Mesenchymal stem cell (in vitro differentiated cells and primary cell): Measurements from ENCODE around the gene IFNAR1.

Experiments
- DNase-seq: peaks from one replicate; pipeline ENCODE4 v3.0.0-alpha.2; 2013
- H2AFZ ChIP-seq: one replicate; pipeline ENCODE4 v1.6.1; 2013; ENCODE audit warnings: low read depth, mild to moderate bottlenecking, control low read depth, inconsistent platforms, low read length, moderate library complexity
- H2AK5ac ChIP-seq: 2 replicates; pipeline ENCODE4 v1.6.1; 2013; ENCODE audit warnings: low read length, moderate library complexity, mild to moderate bottlenecking, inconsistent platforms; ENCODE audit not compliant: severe bottlenecking
- H2BK120ac ChIP-seq: one replicate; pipeline ENCODE4 v1.6.1; 2013; ENCODE audit warnings: low read depth, mild to moderate bottlenecking, inconsistent platforms, low read length, moderate library complexity
- H2BK12ac ChIP-seq, 2 experiments: one replicate each; pipeline ENCODE4 v1.6.1; 2013; ENCODE audit warnings: inconsistent platforms in 2 of 2, low read length in 2 of 2, mild to moderate bottlenecking in 2 of 2, moderate library complexity in 2 of 2, control low read depth in 1 of 2
- H2BK15ac ChIP-seq: one replicate; pipeline ENCODE4 v1.6.1; 2013; ENCODE audit warnings: mild to moderate bottlenecking, low read depth, inconsistent platforms; ENCODE audit not compliant: poor library complexity, severe bottlenecking
- H2BK5ac ChIP-seq: 2 replicates; pipeline ENCODE4 v1.6.1; 2013; ENCODE audit warnings: low read depth, mild to moderate bottlenecking, low read length, control low read depth, inconsistent platforms; ENCODE audit not compliant: poor library complexity, severe bottlenecking
- H3K14ac ChIP-seq, 2 experiments: one replicate each; pipeline ENCODE4 v1.6.1; 2013; ENCODE audit warnings: inconsistent platforms in 2 of 2, low read length in 2 of 2, control low read depth in 1 of 2, mild to moderate bottlenecking in 1 of 2, moderate library complexity in 1 of 2
- H3K18ac ChIP-seq, 2 experiments: one replicate each; pipeline ENCODE4 v1.6.1; 2013; ENCODE audit warnings: inconsistent platforms in 2 of 2, low read length in 2 of 2, control low read depth in 1 of 2, low read depth in 1 of 2, mild to moderate bottlenecking in 1 of 2
- H3K23ac ChIP-seq, 2 experiments: one replicate each; pipeline ENCODE4 v1.6.1; 2013; ENCODE audit warnings: inconsistent platforms in 2 of 2, low read length in 2 of 2, mild to moderate bottlenecking in 2 of 2, moderate library complexity in 2 of 2, control low read depth in 1 of 2
- H3K27ac ChIP-seq: 2 replicates; pipeline ENCODE4 v1.5.1; 2013; ENCODE audit warnings: mild to moderate bottlenecking, moderate library complexity, low read length, control low read depth, inconsistent platforms; ENCODE audit not compliant: poor library complexity, severe bottlenecking
- H3K27me3 ChIP-seq, 2 experiments: 2 replicates each; pipeline versions ENCODE4 v1.6.1 to v1.7.0; 2013; ENCODE audit warnings: low read length in 2 of 2, mild to moderate bottlenecking in 2 of 2, moderate library complexity in 2 of 2, control low read depth in 1 of 2, inconsistent platforms in 1 of 2; ENCODE audit not compliant: control insufficient read depth in 1 of 2, insufficient read depth in 1 of 2
- H3K36me3 ChIP-seq, 2 experiments: 2 replicates each; pipeline versions ENCODE4 v1.6.1 to v1.7.0; 2013; ENCODE audit warnings: low read length in 2 of 2, control low read depth in 1 of 2, inconsistent platforms in 1 of 2, low read depth in 1 of 2, mild to moderate bottlenecking in 1 of 2; ENCODE audit not compliant: insufficient read depth in 2 of 2, control insufficient read depth in 1 of 2
- H3K4ac ChIP-seq, 2 experiments: one replicate each; pipeline ENCODE4 v1.6.1; 2013; ENCODE audit warnings: inconsistent platforms in 2 of 2, low read length in 2 of 2, mild to moderate bottlenecking in 2 of 2, moderate library complexity in 2 of 2, control low read depth in 1 of 2, low read depth in 1 of 2
- H3K4me1 ChIP-seq: 2 replicates; pipeline ENCODE4 v1.6.1; 2013; ENCODE audit warnings: low read depth, low read length, control low read depth; ENCODE audit not compliant: control insufficient read depth, insufficient read depth
- H3K4me2 ChIP-seq: 2 replicates; pipeline ENCODE4 v1.6.1; 2013; ENCODE audit warnings: low read length, mild to moderate bottlenecking, inconsistent platforms; ENCODE audit not compliant: poor library complexity, severe bottlenecking
- H3K4me3 ChIP-seq, 2 experiments: 2 replicates each; pipeline versions ENCODE4 v1.5.1 to v1.7.0; 2013; ENCODE audit warnings: low read length in 2 of 2, mild to moderate bottlenecking in 2 of 2, control low read depth in 1 of 2, low read depth in 1 of 2; ENCODE audit not compliant: insufficient read depth in 1 of 2
- H3K79me1 ChIP-seq: replicated peaks from 2 replicates; pipeline ENCODE4 v1.6.1; 2013; ENCODE audit warnings: mild to moderate bottlenecking, control low read depth, low read length, inconsistent platforms; ENCODE audit not compliant: poor library complexity, severe bottlenecking
- H3K9ac ChIP-seq: 2 replicates; pipeline ENCODE4 v1.7.0; 2013; ENCODE audit warnings: mild to moderate bottlenecking, low read length, moderate library complexity
- H3K9me3 ChIP-seq: 2 replicates; pipeline ENCODE4 v1.7.0; 2013; ENCODE audit warnings: mild to moderate bottlenecking, low read length; ENCODE audit not compliant: control insufficient read depth
- H4K8ac ChIP-seq: one replicate; pipeline ENCODE4 v1.6.1; 2013; ENCODE audit warnings: inconsistent platforms, mild to moderate bottlenecking, low read length, moderate library complexity
- H4K91ac ChIP-seq: one replicate; pipeline ENCODE4 v1.6.1; 2013; ENCODE audit warnings: mild to moderate bottlenecking, low read length, inconsistent platforms
- WGBS: methylation state at CpG from one replicate; pipeline ENCODE4 v1.1.7; 2013; ENCODE audit warnings: mixed read lengths; 5-methylcytosine and 5-hydroxymethylcytosine counted together

IFNAR1 gene

GRCh38 chr21:33396436-33396835 is 71.7 kb downstream of the IFNAR1 start:
- Histone ChIP-seq H3K9ac (peak overlapping the region; percentile 11), H4K91ac (no peak overlapping the region), H3K4me2 (no peak overlapping the region), H3K79me1 (no peaks in the 10 kb centered on the region), H3K27me3 (peaks cover 0 to 14% of the 10 kb centered on the region in 2 experiments), H2BK15ac (peak overlapping the region; percentile 36), H2BK12ac (no peak overlapping the region), H3K4me1 (peaks cover 12% of the 10 kb centered on the region), H3K23ac (no peak overlapping the region), H2BK120ac (no peak overlapping the region), H3K14ac (no peak overlapping the region), H2AFZ (no peak overlapping the region), H3K4me3 (no peak overlapping the region), H3K36me3 (no peaks in the 10 kb centered on the region), H2BK5ac (no peak overlapping the region), H3K9me3 (no peaks in the 10 kb centered on the region), H3K18ac (no peak overlapping the region), H4K8ac (no peak overlapping the region), H2AK5ac (no peak overlapping the region), H3K27ac (no peak overlapping the region), H3K4ac (no peak overlapping the region)
- WGBS: 96% methylated on average over 6 of the region's 6 CpGs
- DNase-seq: no peak

- H3K9ac ChIP-seq: peak overlapping the region; percentile 15
- H2AFZ ChIP-seq: no peak overlapping the region
- H4K8ac ChIP-seq: no peak overlapping the region
- no peak overlapping the region for H3K18ac ChIP-seq
- peaks cover 0 to 14% of the 10 kb centered on the region in 2 experiments for H3K27me3 ChIP-seq
- DNase-seq: peak; percentile 77
- H3K14ac ChIP-seq: no peak overlapping the region
- H3K4me3 ChIP-seq: no peak overlapping the region
- no peaks in the 10 kb centered on the region for H3K9me3 ChIP-seq
- H2AK5ac ChIP-seq: no peak overlapping the region
- no peak overlapping the region for H2BK12ac ChIP-seq
- H3K36me3 ChIP-seq: no peaks in the 10 kb centered on the region
- H3K4me2 ChIP-seq: no peak overlapping the region
- H2BK120ac ChIP-seq: no peak overlapping the region
- H3K4me1 ChIP-seq: peaks cover 12% of the 10 kb centered on the region
- no peak overlapping the region for H2BK5ac ChIP-seq
- H3K4ac ChIP-seq: no peak overlapping the region
- WGBS: 81% methylated on average over 5 of the region's 5 CpGs
- H3K23ac ChIP-seq: no peak overlapping the region
- H3K79me1 ChIP-seq: no peaks in the 10 kb centered on the region
- no peak overlapping the region for H4K91ac ChIP-seq
- H3K27ac ChIP-seq: no peak overlapping the region
- H2BK15ac ChIP-seq: no peak overlapping the region
Measured at GRCh38 chr21:33396951-33397350, 72.2 kb downstream of the IFNAR1 start.

- peaks cover 0 to 9% of the 10 kb centered on the region in 2 experiments for H3K27me3 ChIP-seq
Measured at GRCh38 chr21:33397717-33398116, 72.9 kb downstream of the IFNAR1 start.

GRCh38 chr21:33398361-33398760 is 73.6 kb downstream of the IFNAR1 start:
- no peak overlapping the region for H2BK5ac ChIP-seq
- H2BK120ac ChIP-seq: no peak overlapping the region
- H3K27ac ChIP-seq: no peak overlapping the region
- peak overlapping the region; percentile 89 for H2BK15ac ChIP-seq
- H3K36me3 ChIP-seq: no peaks in the 10 kb centered on the region
- peak overlapping the region in 1 of 2 experiments; percentile 19 for H3K18ac ChIP-seq
- H3K14ac ChIP-seq: peak overlapping the region in 1 of 2 experiments; percentile 59
- H4K8ac ChIP-seq: peak overlapping the region; percentile 39
- H3K9ac ChIP-seq: no peak overlapping the region
- H3K27me3 ChIP-seq: peaks cover 0 to 3% of the 10 kb centered on the region in 2 experiments
- WGBS: 87% methylated on average over 5 of the region's 5 CpGs
- peak overlapping the region; percentile 14 for H4K91ac ChIP-seq
- H3K4me3 ChIP-seq: no peak overlapping the region
- DNase-seq: no peak
- H3K4me2 ChIP-seq: no peak overlapping the region
- peaks cover 15% of the 10 kb centered on the region for H3K4me1 ChIP-seq
- peak overlapping the region in 1 of 2 experiments; percentile 32 for H3K4ac ChIP-seq
- no peaks in the 10 kb centered on the region for H3K9me3 ChIP-seq
- no peak overlapping the region for H2AK5ac ChIP-seq
- peak overlapping the region; percentile 37 to 59 for H2BK12ac ChIP-seq
- no peaks in the 10 kb centered on the region for H3K79me1 ChIP-seq
- no peak overlapping the region for H3K23ac ChIP-seq
- H2AFZ ChIP-seq: no peak overlapping the region

More at GRCh38 chr21:33397717-33398116, 72.9 kb downstream of the IFNAR1 start:
- no peak overlapping the region for H3K4ac ChIP-seq
- H3K4me3 ChIP-seq: no peak overlapping the region
- H3K18ac ChIP-seq: peak overlapping the region in 1 of 2 experiments; percentile 19
- H3K14ac ChIP-seq: no peak overlapping the region
- H2AK5ac ChIP-seq: peak overlapping the region; percentile 16
- H2BK120ac ChIP-seq: no peak overlapping the region
- no peak overlapping the region for H4K8ac ChIP-seq
- H3K79me1 ChIP-seq: no peaks in the 10 kb centered on the region
- no peak overlapping the region for H3K4me2 ChIP-seq
- no peak overlapping the region for H2AFZ ChIP-seq
- H3K9me3 ChIP-seq: no peaks in the 10 kb centered on the region
- H3K36me3 ChIP-seq: no peaks in the 10 kb centered on the region
- peaks cover 15% of the 10 kb centered on the region for H3K4me1 ChIP-seq
- H3K23ac ChIP-seq: no peak overlapping the region
- WGBS: 100% methylated on average over 3 of the region's 3 CpGs
- H4K91ac ChIP-seq: peak overlapping the region; percentile 80
- no peak overlapping the region for H3K9ac ChIP-seq
- no peak overlapping the region for H2BK15ac ChIP-seq
- H2BK5ac ChIP-seq: no peak overlapping the region
- H3K27ac ChIP-seq: no peak overlapping the region
- DNase-seq: no peak
- H2BK12ac ChIP-seq: peak overlapping the region; percentile 37 to 59
